COLO829 (cell line): ENCODE data around the gene HAPLN2.

Experiments
- DNase-seq: peaks from one replicate; pipeline ENCODE4 v3.0.0; 2012; ENCODE audit warnings: low spot score

The HAPLN2 gene

DNA sequence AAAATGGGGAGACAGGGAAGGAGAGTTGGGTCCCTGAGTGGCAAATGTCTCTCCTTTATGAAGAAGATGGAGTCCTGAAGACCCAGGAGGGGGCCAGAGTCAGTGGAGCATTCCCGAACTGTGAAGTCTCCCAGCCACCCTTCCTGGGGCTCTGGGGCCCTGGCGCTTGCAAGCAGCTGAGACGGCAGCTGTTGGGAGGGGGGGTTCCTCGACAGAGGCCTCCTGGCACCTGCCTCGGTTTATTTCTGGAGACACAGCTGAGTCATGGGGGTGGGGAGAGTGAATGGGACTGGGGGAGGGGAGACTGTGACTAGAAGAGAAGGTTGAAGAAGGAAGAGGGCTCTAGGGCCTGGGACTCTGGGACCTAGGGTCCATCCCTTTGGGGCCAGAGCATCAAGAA lies 44.0 kb downstream of the HAPLN2 start:
- no peak for DNase-seq

DNA sequence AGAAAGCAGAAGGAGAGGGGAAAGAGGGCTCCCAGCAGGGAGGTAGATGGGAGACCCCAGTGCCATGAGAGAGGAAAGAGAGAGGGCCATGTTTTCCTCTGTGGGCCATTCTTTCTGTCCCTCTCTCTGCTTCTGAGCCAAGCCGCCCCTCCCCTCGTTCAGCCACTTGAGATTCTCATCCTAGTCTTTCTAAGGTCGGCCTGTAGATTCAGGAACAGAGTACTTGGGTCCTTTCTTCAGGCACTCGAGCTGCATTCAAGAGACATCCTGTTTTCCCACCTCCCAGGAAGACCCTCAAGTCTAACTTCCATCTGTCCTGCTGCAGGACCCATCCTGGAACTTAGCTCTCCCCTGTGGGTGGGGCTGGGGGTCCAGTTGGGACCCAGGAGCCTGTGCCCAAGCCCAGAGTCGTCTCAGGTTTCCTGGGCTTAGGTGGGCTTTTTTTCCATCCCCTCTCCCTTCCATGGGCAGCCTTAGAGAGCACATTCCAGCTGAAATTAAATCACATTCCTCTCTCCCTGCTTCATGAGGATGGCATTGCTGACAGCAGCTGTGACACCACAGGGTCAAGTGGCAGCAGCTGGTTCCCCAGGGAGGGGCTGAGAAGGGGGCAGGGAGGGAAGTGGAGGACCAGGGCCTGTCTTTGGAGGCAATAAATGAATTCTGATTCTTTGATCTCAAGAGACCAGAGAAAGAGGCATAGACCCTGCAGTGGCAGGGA lies 45.0 kb downstream of the HAPLN2 start:
- no peak for DNase-seq

DNA sequence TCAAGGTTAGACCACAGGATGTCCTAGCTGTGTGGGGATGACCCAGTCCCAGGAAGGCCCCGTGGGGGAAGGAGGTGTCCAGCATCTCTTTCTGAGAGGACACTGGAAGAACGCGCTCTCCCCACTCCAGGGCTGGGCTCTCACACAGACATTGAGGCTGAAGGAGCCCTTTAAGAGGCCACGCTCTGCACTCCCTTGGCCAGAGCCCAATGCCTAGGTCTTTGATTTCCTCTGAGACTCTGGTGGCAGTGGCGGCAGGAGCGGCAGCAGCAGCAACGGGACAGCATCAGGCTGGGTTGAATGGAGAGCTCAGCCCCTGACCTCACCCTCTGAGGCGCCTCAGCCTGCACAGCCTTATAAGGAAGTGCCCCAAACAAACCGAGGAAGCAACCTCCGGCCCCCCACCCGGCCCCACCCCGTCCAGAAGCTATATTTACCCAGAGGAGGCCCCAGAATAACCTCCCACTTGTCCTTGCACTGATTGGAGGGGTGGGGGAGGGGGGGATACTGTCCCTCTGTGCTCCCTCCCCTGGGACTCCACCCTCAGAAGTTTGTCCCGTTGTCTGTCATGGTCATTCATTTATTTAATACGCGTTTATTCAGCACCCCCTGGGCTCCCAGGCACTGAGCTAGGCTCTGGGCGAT lies 45.7 kb downstream of the HAPLN2 start:
- no peak for DNase-seq

DNA sequence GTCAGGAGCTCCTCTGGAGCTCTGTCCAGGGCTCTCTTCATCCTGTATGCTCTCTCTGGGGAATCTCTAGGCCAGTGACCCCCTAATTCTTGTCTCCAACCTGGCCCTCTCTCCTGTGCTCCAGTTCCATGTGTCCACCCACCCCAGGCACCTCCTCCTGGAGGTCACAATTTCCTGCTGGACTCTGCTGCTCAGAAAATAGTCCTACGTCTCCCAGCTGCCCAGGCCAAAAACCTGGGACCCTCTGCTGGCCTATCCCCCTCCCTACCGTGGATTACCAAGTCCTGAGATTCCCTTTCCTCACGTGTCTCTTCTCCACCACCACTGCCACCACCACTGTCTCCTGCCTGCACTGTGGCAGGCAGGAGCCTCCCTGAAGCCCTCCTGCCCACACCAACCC lies 46.3 kb downstream of the HAPLN2 start:
- no peak for DNase-seq

DNA sequence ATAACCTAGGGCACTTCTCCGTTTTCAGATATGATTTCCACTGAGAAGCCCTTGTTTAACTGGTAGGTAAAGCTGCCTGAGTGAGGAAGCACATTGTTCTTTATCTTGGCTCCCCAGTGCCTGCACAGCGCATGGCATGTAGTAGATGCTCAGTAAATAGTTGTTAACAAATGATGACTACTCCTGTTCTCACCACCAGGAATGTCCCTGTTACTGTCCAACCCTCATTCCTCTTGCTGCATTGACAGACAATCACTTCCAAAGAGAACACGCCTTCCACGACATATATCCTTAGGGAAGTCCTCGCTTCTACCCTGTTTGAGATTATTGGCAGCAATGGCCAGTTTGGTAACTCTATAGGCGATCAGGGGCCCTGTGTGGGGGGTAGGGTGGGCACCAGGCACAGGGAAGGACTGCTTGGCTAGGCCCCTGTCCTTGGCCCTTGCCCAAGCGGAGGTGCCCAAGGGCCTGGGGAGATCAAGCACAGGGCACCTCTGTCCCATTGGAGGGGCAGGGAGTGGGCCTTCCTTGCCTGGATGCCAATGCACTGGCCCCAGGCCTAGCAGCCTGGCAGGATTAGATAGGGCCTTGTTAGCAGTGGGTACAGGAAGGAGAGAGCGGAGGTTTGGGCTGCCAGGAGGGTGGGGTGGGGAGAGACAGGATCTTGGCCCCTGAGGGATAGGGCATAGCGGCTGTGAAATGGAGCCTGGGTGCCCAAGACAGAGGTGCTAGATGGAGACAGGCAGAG lies 47.8 kb downstream of the HAPLN2 start:
- no peak for DNase-seq

DNA sequence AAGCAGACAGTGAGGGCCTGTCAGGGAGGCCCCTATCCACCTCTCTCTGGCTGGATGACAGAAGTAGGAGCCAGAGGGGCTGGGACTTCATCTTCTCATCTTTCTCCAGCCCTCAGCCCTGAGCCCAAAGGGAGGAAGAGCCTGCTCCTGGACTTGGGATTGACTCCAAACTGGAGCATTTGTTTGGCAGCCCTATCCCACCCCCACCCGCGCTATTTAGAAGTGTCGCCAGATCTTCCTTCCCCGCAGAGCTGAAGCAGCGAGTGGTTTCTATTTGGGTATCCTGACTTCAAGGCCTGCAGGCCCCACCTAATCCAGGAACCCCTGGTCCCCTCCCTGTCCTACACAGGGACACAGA lies 48.4 kb downstream of the HAPLN2 start:
- DNase-seq = no peak

DNA sequence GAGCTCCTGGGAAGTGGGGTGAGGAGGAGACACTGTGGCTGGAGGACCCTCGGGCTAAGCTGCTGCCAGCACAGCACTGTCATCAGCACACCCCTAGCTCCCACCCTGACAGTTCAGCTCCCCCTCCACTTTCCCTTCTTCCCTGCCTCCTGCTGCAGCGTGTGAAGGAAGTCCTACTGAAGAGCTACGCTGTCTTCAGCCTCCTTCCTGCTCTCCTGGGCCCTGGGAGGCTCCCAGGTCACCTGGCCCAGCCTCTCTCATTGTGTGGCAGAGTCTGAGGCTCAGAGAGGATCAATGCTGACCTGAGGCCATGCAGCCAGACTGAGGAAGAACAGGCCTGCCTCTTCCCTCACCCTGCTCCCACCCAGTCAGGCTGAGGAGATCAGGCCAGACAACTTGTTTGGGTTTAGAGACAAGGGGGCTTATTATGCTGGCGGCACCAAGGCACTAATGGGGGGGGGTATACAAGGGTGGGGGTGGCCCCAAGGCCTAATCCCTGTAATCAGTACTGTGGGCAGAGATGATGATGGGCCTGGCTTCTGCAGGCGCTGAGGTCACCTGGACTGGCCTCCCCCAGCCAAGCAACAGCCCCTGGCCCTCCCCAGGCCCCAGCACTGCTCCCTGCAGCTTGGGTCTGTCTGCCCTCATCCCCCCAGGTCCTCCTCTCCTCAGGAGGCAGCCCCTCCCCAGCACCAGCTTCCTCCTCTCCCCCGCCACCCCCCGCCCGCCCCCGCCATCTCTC lies 48.9 kb downstream of the HAPLN2 start:
- DNase-seq = no peak

DNA sequence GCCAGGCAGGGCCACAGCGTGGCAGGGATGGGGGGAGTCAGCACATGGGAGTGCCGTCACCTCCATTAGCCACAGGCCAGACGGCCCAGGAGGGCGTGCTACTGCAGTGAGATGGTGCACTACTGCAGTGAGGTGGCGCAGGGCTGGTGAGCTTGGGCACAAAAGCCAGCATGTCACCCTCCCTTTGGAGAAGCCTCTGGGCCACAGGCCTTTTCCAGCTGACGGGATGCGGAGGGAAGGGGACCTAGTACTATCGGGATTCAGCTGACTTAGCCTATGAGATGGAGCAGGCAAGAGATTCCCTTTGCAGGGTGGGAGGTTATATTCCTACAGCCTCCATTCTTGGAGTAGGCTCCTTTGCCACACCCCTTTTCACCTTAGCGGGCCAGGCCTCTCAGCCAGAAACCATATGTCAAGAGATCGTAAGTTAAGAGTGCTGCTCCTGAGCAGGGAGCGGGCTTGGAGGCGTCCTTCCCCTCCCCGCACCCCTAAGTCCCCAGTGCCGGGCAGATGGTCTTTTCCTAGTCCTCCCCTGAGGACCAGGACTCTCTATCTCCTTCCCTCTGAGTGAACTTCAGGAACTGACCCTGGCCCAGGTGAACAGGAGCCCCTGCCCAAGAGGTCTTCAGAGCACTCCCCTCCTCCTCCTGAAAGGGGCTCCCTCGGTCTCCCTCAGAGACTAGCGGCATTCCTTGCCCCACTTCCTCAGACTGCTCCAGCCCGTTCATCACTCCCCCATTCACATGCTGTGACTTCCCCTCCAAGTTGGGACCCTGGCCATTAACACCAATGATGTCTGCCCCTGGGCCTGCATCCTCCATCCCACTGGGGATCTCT lies 49.8 kb downstream of the HAPLN2 start:
- DNase-seq = no peak

DNA sequence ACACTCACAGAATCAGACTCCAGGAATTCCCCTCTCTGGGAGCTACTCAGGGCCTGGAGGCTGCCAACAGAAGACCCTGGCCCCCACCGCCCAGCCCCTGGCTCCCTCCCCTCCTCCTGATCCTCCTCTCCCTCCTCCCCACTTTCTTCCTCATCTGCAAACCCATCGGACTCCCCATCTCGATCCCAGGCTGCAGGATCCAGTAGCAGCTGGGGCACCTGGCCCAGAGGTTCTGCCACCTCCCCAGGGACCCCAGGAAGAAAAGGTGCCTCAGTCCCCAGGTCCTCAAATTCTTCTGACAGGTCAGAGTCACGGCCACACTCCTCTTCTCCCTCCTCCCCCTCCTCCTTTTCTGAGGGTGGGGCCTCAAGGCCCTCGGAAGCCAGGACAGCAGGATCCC lies 50.6 kb downstream of the HAPLN2 start:
- no peak for DNase-seq

DNA sequence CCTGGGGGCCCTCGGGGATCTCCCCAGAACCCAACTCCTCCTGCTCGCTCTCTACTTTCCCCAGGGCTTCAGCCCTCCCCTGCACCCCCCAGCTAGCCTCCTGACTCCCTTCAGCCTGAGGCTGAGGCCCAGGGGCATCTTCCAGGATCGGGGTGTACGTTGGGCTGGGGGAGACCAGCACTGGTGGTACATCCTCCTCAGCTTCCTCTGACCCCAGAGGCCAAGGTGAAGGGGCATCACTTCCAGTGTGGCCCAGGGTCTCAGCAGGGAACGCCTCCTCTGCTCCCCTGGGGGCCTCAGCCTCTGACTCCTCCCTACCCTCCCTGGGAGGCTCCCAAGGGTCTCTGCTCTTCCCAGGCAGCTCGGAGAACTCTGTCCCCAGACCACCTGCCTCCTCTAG lies 51.1 kb downstream of the HAPLN2 start:
- DNase-seq = no peak

DNA sequence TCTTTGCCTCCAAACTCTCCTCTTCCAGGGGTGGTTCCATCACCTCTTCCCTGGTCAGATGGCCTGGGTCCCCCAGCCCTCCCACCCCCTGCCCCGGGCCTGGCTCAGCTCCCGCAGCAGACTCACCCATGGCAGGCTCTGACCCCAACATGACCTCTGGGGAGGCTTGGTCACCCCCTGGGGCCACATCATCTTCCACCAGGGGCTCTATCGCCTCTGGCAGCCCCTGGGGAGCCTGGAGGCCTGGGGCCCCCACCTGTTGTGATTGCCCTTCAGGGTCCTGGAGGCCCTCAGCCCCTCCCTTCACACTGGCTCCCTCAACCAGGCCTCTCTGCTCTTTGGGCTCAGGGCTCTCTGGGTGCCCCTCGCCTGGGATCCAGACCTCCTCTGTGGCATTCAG lies 51.6 kb downstream of the HAPLN2 start:
- DNase-seq = no peak

DNA sequence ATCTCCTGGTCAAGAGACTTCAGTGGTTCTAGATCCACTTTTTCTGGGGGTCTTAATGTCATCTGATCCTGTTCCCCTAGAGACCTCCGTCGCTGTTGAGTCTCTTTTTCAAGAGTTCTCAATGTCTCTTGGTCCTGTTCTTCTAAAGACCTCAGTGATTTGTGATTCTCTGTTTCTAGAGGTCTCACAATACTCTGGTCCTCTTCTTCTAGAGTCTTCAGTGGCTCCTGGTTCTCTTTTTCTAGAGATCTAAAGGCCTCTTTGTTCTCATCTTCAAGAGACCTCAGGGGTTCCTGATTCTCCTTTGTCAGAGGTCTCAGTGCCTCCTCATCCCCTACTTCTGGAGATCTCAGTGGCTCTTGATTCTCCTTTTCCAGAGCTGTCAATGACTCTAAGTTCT lies 52.6 kb downstream of the HAPLN2 start:
- no peak for DNase-seq

DNA sequence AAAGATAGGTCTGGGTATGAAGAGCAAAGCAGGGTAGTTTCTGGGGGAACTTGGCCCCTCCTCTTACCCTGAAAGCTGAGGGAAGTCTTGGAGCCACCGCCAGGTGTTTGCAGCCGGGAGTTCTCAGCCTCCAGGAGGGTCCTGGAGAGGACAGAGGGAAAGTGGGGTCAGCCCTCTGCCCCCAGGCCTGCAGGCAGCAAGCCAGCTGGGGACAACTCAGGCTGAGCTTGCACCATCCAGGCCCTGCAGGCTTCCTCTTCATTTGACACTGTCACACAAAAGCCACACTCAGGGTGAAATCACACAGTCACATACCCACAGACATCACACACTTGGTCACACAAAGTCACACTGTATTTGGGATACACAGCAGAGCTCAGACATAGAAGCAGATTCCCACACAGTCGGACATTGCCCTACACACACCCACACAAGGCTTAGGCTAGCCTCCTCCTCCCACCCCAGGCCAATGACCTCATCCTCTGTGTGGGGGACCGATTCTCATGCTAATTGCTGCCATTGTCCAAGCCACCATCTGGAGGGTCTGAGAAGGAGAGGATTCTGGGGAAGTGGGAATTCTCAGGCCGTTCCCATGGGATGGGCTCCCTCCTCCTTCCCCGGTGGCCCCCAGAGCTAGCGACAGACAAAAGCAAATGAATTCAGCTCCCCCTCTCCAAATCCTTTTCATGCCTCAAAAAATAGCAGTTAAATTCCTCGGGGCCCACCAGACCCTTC lies 54.3 kb downstream of the HAPLN2 start:
- DNase-seq = no peak
